Epithelial cell of alveolus of lung (primary cell): ENCODE results near the gene C9orf72. TPM values are rescaled to one million over a fixed set of nuclear protein-coding genes. Genes with fewer than 3 reads are reported as not detected.

Experiments
- total RNA-seq: library from RNA; depleted of rRNA; stranded (reverse); fragments of >200 nt; gene quantifications from 2 replicates; pipeline ENCODE4 v1.2.1, GENCODE V29; 2015

The C9orf72 gene, protein sequence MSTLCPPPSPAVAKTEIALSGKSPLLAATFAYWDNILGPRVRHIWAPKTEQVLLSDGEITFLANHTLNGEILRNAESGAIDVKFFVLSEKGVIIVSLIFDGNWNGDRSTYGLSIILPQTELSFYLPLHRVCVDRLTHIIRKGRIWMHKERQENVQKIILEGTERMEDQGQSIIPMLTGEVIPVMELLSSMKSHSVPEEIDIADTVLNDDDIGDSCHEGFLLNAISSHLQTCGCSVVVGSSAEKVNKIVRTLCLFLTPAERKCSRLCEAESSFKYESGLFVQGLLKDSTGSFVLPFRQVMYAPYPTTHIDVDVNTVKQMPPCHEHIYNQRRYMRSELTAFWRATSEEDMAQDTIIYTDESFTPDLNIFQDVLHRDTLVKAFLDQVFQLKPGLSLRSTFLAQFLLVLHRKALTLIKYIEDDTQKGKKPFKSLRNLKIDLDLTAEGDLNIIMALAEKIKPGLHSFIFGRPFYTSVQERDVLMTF
- total RNA-seq: 7.6 and 15.6 TPM in 2 replicates

DNA sequence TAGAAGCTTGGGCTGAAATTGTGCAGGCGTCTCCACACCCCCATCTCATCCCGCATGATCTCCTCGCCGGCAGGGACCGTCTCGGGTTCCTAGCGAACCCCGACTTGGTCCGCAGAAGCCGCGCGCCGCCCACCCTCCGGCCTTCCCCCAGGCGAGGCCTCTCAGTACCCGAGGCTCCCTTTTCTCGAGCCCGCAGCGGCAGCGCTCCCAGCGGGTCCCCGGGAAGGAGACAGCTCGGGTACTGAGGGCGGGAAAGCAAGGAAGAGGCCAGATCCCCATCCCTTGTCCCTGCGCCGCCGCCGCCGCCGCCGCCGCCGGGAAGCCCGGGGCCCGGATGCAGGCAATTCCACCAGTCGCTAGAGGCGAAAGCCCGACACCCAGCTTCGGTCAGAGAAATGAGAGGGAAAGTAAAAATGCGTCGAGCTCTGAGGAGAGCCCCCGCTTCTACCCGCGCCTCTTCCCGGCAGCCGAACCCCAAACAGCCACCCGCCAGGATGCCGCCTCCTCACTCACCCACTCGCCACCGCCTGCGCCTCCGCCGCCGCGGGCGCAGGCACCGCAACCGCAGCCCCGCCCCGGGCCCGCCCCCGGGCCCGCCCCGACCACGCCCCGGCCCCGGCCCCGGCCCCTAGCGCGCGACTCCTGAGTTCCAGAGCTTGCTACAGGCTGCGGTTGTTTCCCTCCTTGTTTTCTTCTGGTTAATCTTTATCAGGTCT is at the start of gene C9orf72:
Gene C9orf72 (minus strand): TSS at position 564 of the 716 bp plus-strand sequence. CDS start 6,361 bp downstream, outside the sequence.

DNA sequence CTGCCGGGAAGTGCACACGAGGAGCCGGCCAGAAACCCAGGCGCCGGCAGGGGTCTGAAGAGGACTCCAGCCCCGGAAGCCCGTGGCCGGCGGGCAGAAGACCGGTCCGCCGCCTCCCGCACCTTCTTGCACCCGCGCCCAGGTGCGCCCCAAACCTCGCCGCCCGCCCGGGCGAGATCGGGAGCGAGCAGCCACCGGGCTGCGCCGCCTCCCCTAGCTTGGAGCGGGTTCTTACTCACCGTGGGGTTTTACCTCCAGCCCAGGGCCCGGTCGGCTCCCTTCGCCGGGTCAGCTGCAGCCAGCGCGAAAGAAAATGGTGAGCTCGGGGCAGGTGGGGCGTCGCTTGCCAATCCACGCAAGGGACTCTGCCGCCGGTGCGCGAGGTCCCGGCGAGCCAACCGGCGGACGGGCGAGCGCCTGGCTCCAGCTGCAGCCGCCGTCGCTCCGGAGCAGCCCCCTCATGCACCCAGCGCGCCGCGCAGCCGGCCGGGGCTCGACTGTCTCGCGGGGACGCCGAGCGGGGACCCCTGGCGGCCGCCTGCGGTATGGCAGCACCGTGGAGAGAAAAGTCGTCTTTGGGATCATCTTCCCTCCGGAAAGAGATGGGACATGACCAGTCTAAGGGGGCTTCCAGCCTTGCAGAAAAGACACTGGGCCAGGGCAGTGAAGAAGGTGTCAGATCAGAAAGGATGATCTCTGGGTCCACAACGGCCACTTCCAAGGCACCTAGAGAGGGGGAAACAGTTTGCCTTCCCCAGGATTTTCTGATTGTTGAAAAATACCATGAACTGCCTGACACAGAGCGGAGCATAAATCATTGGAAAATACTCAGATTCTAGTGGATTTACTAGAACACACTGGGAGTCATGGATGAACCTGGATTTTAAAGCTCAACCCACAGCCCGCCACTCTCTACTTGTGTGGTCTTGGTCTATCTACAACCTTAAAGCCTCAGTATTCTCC is 43.7 kb downstream of the C9orf72 start, which contains the start of gene MOB3B:
Gene MOB3B (minus strand): TSS at position 499 of the 963 bp plus-strand sequence. CDS start 74,264 bp downstream, outside the sequence.

DNA sequence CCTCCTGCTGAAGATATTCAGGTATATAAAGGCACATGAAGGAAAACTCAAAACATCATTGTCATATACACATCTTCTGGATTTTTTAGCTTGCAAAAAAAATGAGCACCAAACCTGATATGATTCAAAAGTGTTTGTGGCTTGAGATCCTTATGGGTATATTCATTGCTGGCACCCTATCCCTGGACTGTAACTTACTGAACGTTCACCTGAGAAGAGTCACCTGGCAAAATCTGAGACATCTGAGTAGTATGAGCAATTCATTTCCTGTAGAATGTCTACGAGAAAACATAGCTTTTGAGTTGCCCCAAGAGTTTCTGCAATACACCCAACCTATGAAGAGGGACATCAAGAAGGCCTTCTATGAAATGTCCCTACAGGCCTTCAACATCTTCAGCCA is 49.0 kb downstream of the C9orf72 start, which contains the start of gene IFNK:
Gene IFNK (plus strand): TSS at position 55 of the 400 bp plus-strand sequence. CDS start 47 bp downstream, at position 102.

Other genes with a start within 250 kb of the C9orf72 start
- not detected in 2 replicates for gene IFNK, start 49.2 kb downstream of the C9orf72 start, total RNA-seq
- 1.0 and 3.8 TPM in 2 replicates for gene MOB3B, start 43.7 kb downstream of the C9orf72 start, total RNA-seq